Ovary (tissue), 3 donors: ENCODE data around the gene MYLIP.

Source experiments
- CTCF ChIP-seq, 3 donors: fragments of 450-650 bp in 2 of 3; fragments of 200-600 bp in 1 of 3; IDR thresholded peaks; one replicate each; pipeline versions ENCODE4 v1.5.1 to v1.8.0; 2016 to 2022; ENCODE audit warnings: antibody characterized with exemption in 3 of 3, mild to moderate bottlenecking in 1 of 3
- EP300 ChIP-seq: sonication (generic); formaldehyde crosslinking; IDR thresholded peaks from one replicate; pipeline ENCODE4 v1.6.1; 2017; ENCODE audit warnings: antibody characterized with exemption
- POLR2A ChIP-seq: fragments of 450-650 bp; IDR thresholded peaks from one replicate; pipeline ENCODE4 v1.6.1; 2017; ENCODE audit warnings: antibody characterized with exemption, mild to moderate bottlenecking, moderate library complexity
- donor health status: DM: no; HTN: no; CAD: no.

GRCh38 chr6:16181439-16182297 is 52.8 kb downstream of the MYLIP start:
- no peak for TF ChIP-seq POLR2A
- TF ChIP-seq EP300: no peak
- no peak for TF ChIP-seq CTCF (IDR thresholded peaks at IDR 0.05)
